ENCODE measurements around the gene RPS25.
A peak's percentile ranks its signal among the peaks of the same experiment; 100 is the strongest.
"Not testable (repeated sequence)": the region's sequence is repeated elsewhere in the genome, so short reads cannot be mapped to it uniquely, and the experiment has no call there.

The RPS25 gene

GRCh38 chr11:119018074-119018938, at the start of gene RPS25, which contains the start of gene TRAPPC4:
TSS of gene RPS25 (minus strand) at chr11:119018343. CDS start at chr11:119018284, 59 bp downstream.
TSS of gene TRAPPC4 (plus strand) at chr11:119018766. CDS start at chr11:119018796, 30 bp downstream.
- DNase-seq: peak; percentile 85 to 100 (median 96)

- peak; percentile 78 to 97 (median 94) for DNase-seq
These were observed 49.5 kb upstream of the RPS25 start, which contains the start of gene VPS11 for GRCh38 chr11:119067371-119068222. TSS of gene VPS11 (plus strand) at chr11:119067818. CDS start at chr11:119067824, 6 bp downstream.

GRCh38 chr11:119065369-119065768, 47.2 kb upstream of the RPS25 start:
- peak in 2 of 51 donors; percentile 2 to 6 for DNase-seq

DNA sequence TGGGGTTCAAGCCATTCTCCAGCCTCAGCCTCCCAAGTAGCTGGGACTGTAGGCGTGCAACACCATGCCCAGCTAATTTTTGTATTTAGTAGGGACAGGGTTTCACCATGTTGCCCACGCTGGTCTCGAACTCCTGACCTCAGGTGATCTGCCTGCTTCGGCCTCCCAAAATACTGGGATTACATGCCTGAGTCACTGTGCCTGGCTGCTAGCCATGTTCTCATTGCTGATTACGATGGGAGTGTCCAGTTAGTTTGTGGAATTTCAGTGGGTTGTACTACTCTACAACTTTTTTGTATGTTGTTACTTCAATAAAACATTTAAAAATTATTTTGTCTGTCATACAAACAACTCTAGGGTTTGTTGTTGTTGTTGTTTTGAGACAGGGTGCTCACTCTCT, 44.6 kb upstream of the RPS25 start:
- DNase-seq: no peak

- DNase-seq: no peak
These were observed 43.1 kb upstream of the RPS25 start for GRCh38 chr11:119061256-119061655.

- not testable (repeated sequence) for DNase-seq
These were observed 41.0 kb upstream of the RPS25 start for GRCh38 chr11:119059128-119059527.

DNA sequence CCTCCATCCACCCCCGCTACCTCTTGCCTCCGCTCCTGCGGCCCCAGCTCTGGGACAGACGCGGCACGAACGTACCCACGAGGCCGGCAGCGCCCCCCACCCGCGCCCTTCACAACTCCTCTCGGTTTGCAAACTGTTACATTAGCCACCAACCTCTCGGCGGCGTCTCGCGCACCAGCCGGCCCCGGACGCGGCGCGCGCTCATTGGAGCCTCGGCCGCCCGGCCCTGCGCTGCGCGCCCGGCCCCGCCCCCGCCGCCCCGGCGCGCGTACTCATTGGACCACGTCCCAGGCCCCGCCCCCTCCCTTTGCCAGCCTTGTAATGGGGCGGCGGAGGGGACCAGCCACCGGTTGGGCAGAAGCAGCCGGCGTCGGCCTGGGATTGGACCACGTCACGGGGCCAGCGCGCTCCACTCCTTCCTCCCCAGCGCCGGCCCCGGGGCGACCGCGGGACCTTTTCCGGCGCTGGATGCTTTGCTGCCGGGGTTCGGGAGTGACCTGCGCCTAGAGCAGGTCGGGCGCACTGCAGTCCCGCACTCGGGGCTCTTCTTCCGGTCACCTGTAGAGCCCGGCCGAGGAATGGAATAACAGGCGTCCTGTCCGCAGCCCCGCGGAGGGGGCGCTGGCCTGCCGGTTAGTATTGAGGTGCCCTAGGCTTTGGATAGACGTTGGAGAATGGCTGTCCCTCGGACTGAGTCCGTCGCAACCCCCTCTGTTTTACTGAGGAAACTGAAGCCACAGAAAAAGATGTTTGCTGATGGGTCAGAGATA, 39.0 kb upstream of the RPS25 start, which contains the start of gene HYOU1:
HYOU1 (minus strand) TSS at position 206 of the 770 bp plus-strand sequence. CDS start 1,045 bp downstream, outside the sequence.
- DNase-seq: peak; percentile 78 to 99 (median 95)

DNA sequence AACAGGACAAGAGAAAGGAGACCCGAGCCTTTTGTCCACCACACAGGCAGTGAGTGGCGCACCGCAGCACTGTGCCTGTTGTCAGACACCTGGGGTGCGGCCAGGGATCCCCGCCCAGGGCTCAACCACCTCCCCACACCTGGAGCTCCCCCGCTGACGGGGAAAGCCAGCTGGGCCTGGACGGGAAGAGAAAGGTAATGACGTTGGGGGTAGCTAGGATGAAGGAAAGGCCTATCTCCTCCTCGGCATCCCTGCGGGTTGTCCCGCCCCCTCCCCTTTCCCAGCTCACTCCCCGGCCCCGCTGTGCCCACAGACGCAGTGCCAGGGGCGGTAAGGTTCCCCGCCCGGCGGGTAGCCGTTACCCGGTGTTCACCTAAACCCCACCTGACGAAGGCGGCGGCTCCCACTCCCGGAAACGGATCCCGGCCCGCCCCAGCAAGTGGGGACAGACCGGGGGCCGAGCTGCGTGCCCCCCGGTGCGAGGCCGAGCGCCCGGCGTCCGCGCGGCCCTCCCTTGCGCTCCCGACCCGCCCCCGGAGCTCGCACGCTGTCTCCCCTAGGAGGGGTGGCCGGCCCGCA, 38.4 kb upstream of the RPS25 start:
- DNase-seq: peak in 12 of 51 donors; percentile 6 to 60 (median 44)

- DNase-seq: peak in 1 of 51 donors; percentile 19
These were observed 37.8 kb upstream of the RPS25 start for GRCh38 chr11:119055901-119056300.

DNA sequence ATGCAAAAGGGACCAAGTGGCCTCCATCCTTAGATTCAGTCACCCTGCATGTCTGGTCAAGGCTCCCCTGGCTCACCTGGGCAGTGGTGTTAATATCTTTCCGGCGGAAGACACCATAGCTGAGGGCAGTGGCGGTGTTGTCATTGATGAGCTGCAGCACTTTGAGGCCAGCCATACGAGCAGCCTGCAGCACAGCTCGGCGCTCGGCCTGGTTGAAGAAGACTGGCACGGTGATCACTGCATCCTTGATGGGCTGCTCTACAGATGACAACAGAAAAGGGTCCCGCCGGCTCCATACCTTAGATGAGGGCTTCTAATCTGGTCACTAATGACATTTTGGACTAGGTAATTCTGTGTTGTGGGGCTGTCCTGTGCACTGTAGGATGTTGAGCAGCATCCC, 36.3 kb upstream of the RPS25 start:
- DNase-seq: no peak

- no peak for DNase-seq
These were observed 34.1 kb upstream of the RPS25 start for GRCh38 chr11:119052163-119052814.

GRCh38 chr11:119051440-119052162, 33.5 kb upstream of the RPS25 start:
- DNase-seq: no peak

DNA sequence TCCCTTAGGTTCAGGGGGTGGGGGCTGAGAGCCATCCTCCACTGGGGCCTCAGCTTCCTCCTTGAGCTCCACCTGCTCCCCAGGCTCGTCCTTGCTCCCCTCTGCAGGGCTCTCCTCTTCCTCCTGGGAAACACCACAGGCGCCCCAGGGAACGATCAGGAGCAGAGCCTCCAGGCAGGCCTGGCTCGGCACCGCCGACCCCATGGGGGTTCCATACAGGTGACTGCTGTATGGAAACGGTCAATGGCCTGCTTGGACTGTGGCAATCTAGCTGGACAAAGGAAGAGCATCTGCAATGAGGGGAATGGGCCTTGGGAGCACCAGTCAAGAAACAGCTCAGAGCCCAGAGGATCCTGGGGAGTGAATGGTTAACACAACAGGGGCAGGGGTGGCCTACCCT, 30.9 kb upstream of the RPS25 start:
- DNase-seq: no peak

DNA sequence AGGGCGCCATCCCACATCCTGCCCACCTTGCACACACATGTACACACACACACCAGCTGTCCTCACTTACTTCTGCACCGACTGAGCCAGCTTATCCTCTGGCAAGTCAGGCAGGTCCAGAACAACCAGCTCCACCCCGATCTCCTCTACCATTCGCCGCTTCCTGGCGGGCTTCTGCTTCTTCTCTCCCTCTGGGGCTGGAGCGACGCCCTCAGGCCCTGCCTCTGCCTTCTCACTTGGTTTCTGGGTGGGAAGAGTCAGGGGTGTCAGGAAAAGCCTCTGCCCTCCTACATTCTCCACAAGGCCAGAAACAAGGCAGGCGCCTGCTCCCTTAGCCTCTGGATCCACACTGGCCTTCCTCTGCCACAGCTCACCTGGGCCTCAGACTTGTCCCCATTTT, 30.5 kb upstream of the RPS25 start:
- no peak for DNase-seq

- DNase-seq: no peak
These were observed 29.1 kb upstream of the RPS25 start for GRCh38 chr11:119047205-119047604.

- DNase-seq: no peak
These were observed 28.3 kb upstream of the RPS25 start for GRCh38 chr11:119046489-119046888.

GRCh38 chr11:119044708-119045107, 26.6 kb upstream of the RPS25 start:
- no peak for DNase-seq

DNA sequence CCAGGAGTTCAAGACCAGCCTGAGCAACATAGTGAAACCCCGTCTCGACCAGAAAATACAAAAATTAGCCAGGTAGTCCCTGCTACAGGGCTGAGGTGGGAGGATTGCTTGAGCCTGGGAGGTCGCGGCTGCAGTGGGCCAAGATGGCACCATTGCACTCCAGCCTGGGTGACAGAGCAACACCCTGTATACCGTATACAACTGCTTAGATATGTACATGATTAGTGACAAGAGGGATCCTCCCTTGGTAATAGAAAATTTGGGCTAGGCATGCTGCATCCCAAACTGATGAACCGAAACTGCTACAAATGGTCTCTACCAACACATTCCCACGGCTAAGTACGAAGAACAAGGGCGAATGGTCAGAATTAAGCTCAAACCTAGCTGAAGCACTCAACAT, 24.8 kb upstream of the RPS25 start:
- DNase-seq: no peak

DNA sequence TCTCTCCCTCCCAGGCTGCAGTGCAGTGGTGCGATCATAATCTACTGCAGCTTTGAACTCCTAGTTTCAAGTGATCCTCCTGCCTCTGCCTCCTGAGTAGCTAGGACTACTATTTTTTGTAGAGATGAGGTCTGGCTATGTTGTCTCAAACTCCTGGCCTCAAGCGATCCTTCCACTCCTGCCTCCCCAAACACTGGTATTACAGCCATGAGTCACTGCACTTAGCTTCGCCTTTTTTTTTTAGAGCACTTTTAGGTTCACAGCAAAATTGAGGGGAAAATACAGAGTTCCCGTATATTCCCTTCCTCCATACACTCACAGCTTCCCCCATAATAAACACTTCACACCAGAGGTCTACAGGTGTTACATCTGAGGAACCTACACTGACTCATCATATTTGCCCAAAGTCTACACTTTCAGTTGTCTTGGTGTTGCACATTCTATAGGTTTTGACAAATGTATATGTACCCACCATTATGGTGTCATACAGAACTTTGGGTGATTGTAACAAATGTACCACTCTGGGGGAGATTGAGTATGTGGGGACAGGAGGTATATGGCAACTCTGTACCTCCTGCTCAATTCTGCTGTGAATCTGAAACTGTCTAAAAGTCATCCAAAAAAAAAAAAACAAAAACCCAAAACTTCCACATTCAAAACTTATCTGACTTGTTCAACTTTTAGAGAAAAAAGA, 23.8 kb upstream of the RPS25 start:
- no peak for DNase-seq
